Measurements from ENCODE around the gene PINLYP.
"Not testable (repeated sequence)": the region's sequence is repeated elsewhere in the genome, so short reads cannot be mapped to it uniquely, and the experiment has no call there.

PINLYP gene

DNA sequence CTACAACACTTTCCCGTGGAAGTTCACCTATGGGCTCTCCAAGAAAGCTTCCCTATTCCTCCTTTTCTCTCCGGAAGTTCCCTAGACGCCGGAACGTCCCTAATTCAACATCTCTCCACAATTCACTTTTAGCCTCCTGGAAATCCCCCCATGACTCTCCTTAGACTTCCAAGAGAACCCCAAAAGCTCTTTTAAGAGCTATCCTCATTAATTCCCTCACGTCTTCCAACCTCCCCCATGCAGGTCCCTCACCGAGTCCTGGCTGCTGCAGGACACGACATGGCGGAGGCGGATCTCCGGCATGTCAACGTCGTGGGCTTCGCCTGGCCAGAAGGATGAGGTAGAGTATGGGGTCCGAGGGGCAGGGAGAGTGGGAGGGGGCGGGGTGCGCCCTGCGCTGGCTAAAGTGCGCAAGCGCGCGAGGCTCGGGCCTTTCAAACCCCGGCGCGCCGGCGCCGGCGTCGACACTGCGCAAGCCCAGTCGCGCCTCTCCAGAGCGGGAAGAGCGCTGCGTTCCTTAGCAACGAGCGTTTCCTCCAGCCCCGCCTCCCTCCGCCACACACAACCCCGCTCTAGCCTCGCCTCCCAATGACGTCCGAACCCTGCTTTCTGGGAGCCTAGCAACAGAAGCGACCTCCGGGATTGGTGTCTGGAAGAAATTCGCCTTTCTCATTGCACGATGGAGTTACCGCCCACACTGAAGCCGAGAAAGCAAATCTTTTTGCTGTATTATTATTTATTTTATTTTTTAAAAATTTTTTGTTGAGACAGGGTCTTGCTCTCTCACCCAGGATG lies at the start of gene PINLYP, which contains the start of gene XRCC1:
Gene PINLYP (plus strand): TSS at position 646 of the 795 bp plus-strand sequence. CDS start 1,391 bp downstream, outside the sequence.
Gene XRCC1 (minus strand): TSS at position 372 of the 795 bp plus-strand sequence. CDS start 69 bp downstream, at position 303.
- DNase-seq (ENCODE audit: low read depth): peak; percentile 96

DNA sequence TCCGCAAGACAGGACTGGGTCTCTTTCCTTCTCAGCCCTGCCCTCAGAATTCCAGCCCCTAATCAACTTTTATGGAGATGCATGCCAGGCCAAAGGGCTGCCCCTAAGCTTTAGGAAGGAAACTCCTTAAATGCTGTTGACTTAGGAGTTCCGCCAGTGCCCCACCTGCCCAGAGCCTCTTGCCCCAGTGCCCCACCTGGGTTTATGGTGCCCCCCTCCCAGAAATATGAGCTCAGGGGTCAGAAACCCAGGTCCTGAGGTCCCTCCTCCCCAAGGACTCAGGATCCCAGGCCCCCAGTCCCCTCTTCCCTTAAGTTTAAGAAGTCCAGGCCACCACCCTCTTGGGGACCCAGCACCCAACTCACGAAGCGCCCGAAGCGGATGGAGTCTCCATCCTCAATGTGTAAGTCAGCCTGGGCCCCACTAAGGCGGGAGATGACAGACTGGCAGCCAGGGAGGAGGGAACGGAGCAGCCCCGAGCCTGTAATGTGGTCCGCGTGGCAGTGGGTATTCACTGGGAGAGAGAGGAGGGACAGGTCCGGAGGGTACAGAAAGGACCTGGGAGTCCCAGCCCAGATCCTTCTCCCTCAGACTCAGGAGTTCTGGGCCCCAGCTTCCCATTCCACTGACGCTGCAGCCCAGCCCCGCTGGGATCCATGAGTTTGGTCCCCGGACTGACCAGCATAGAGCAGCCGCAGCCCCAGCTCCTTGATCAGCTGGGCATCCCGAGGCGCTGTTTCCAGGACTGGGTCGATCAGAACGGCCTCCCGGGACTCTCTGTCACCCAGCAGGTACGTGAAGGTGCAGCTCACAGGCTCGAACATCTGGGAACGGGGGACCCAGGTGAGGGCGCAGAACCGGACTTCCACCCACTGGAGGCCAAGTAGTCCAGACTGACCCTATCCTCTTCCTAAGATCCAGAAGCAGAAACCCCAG lies 49.5 kb upstream of the PINLYP start:
- DNase-seq (ENCODE audit: low read depth): no peak

DNA sequence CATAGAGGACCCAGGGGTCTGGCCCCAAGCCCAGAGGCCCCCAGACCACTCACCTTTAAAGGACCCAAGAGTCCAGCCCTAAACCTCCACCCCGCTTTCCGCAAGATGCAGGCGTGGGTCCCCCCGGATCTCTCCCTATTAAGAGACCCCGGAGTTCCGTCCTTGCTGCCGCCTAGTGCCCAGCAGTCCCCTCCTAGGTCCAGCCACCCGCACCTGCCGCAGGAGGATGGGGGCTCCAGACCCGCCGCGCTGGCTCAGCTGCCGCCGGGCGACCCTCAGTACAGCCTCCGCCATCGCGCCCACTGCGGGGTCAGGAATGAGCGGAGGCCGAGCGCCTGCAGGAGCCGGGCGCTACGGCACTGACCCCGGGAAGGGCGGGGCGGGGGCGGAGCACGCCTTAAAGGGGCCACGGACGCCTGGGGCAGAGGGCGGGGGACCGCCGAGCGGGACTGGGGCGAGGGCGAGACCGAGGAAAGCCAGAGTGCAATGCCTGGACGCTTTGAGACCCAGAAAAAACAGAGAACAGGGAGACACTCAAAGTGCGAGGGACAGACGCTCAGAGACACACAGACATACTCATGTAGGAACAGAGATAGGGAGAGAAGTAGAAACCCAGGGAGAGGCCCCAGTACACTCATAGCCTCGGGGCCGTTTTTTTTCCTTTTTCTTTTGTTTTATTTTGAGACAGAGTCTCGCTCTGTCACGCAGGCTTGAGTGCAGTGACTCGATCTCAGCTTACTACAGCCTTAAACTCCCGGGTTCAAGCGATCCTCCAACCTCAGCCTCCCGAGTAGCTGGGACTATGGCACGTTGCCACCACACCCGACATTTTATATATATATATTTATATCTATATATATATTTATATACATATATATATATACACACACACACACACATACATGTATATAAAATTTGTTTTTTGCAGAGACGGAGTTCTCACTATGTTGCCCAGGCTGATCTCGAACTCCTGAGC lies 48.4 kb upstream of the PINLYP start, which contains the start of gene ETHE1:
Gene ETHE1 (minus strand): TSS at position 318 of the 976 bp plus-strand sequence. CDS start 24 bp downstream, at position 294.
- no peak for DNase-seq (ENCODE audit: low read depth)

DNA sequence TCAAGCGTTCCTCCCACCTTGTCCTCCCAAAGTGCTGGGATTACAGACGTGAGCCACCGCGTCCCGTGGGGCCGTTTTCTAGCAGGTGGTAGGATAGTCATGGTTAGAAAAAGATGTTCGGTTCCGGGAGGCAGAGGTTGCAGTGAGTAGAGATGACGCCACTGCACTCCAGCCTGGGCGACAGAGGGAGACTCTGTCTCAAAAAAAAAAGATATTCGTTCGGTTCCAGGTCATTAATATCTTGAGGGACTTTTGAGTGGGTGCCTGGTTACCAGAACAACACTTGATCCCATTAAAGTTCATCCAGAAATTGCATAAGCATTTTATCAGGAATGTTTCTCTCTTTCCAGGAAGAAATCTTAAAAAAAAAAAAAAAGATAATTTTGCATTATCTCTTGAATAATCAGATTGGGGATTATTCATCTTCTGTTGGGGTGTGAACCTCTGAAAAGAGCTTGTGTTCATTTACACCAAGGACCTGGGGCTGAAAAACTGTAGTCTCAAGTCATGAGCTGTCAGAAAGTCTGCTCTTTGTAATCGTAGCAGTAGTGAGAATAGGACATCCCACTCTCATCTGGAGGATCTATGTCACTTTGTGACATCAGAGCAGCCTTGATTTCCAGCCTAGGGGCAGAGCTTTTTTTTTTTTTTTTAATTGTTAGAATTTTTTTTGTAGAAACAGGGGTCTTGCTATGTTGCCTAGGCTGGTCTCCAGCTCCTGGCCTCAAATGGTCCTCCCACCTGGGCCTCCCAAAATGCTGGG lies 47.6 kb upstream of the PINLYP start:
- DNase-seq (ENCODE audit: low read depth): no peak

DNA sequence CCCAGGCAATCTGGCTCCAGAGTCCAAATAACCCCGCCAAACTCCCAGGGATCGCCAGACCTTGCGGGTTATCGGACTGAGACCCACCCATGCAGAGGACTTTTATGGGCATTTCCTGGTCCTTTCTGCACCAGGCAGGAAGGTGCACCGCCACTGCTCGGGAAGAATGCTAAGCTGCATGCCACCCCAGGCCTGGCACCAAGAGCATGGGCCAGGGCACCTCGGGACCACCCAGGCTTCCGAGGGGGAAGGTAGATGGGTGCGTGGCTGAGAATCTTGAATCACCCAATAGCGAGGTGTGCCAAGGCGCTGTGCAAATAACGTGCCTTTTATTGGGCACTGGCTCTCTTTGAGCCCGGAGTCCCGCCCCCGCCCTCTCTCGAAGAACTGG lies 43.0 kb upstream of the PINLYP start:
- no peak for DNase-seq (ENCODE audit: low read depth)

DNA sequence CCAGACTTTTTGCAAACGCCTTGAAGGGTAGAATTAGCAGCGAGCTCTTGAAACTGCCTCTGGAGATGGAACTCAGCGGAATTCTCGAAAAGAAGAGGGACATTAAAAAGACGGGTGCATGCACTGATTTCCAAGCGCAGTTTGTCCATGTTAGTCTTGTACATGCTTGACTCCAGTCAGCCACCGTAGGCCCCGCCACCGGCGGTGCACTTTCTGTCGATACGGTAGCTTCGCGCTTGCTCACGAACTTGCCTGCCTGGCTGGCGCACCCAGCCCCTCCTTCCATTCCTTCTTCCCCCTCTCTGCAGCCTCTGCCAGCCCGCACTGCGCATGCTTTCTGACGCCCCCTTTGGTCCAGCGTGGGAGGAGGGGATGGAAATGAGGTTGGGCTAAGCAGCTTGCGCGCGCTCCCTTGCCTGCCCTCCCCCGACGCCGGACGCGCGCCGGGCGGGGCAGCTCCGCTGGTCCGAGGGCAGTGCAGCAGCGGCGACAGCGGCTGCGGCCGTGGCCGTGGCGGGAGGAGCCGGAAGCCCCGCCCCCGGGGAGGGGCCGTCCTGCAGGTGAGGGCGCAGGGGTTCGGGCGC lies 42.5 kb upstream of the PINLYP start, which contains the start of gene ZNF575:
Gene ZNF575 (plus strand): TSS at position 227 of the 584 bp plus-strand sequence. CDS start 1,235 bp downstream, outside the sequence.
- peak; percentile 83 for DNase-seq (ENCODE audit: low read depth)

DNA sequence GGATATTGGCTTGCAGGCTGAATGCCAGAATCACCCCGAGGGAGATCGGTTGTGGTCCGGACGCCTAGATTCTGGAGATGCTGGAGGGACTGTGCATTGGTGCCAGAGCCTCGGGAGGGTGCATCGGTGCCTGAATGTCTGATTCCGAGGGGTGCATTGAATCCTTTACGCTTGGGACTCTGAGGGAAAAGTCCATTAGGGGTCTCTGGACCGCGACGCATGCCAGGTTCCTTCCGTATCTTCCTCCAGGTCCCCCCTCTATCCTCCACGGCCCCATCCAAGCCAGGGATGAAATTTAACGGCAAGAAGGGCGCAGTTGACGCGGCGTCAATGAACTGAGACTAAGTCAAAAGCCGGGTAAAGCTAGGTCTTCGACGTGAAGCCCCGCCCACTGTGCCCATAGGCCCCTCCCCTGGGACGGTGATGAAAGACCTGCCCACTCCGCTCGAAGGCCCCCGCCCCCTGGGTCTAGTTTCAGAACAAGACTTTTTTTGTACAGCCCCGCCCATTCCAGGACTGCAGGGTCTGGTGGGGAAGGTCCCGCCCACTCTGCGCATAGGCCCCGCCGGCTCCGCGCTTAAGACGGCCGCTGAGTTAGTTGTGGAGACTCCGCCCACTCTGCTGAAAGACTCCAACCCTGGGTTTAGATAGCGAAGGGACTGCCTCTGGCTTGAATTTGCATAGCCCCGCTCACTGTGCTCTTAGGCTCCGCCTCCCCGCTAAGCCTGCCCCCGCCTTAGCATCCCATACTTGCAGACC lies 41.9 kb upstream of the PINLYP start:
- DNase-seq (ENCODE audit: low read depth): peak; percentile 97

DNA sequence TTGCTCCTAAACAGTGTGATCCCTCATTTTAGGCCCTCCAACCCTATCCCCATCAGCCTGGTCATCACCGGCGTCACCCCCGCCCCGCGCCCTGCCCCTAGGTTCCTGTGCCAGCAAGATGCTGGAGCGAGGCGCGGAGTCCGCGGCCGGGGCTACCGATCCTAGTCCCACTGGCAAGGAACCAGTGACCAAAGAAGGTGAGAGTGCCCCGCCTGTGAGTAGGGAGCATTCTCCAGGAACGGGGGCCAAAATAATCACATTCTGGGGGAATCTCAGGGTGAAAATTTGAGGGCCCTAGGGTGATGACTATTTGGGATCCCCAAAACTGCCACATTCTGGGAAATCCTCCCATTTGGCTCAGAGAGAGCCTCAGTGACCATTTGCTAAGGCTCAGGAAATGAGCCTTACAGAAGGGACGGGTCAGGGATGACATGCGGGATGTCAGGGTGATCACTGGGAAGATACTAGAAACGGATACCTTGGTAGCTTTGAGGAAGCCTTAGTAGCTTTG lies 41.2 kb upstream of the PINLYP start:
- DNase-seq (ENCODE audit: low read depth): no peak

DNA sequence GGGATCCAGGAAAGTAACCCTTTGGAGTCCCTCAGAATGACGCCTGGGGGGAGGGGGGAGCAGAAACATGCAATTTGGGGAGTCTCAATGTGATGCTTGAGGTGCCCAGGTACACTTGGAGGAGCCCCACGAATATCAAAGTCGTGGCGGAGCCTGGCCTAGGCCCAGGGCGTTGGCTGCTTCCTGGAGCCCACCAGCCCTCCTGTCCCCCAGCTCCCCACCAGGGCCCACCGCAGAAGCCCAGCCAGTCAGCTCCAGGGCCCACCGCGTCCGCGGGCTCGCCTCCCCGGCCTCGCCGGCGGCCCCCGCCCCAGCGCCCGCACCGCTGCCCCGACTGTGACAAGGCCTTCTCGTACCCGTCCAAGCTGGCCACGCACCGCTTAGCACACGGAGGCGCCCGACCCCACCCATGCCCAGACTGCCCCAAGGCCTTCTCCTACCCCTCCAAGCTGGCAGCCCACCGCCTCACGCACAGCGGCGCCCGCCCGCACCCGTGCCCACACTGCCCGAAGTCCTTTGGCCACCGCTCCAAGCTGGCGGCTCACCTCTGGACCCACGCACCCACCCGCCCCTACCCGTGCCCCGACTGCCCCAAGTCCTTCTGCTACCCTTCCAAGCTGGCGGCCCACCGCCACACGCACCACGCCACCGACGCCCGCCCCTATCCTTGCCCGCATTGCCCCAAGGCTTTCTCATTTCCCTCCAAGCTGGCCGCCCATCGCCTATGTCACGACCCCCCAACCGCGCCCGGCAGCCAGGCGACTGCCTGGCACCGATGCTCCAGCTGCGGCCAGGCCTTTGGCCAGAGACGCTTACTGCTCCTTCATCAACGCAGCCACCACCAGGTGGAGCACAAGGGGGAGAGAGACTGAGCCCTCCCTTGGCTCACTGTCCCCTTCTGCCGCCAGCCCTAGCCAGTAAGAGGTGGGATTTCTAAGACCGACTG lies 40.5 kb upstream of the PINLYP start:
- no peak for DNase-seq (ENCODE audit: low read depth)

DNA sequence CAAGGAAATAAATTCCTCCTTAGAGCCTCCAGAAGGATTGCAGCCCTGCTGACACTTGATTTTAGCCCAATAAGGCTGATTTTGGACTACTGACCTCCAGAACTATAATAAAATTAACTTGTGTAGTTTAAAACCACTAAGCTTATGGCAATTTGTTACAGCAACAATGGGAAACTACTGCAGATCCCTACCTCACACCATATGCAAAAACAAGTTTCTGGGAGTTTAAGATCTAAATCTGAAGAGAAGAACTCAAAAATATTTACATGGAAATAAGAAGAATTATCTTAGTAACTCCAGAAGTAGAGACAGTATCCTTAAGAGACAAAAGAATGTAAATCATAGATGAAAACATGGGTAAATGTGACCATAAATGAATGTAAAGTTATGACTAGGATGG lies 36.7 kb upstream of the PINLYP start:
- DNase-seq (ENCODE audit: low read depth): no peak

DNA sequence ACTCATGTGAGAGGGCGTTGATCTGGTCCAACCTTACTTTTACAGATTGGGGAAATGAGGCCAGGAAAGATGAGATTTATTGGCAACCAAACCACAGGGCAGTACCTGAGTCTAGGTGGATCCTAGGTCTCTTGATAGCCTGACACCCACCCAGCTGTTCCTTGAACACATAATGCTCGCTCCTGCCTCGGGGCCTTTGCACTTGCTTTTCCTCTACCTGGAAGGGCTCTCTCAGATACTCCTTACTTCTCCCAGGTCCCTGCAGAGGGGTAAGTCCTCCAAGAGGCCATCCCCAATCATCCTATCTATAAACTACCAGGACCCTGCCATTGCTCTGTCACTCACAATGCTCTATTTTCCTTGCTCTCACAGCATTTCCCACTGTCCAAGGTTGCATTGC lies 35.2 kb upstream of the PINLYP start:
- no peak for DNase-seq (ENCODE audit: low read depth)

DNA sequence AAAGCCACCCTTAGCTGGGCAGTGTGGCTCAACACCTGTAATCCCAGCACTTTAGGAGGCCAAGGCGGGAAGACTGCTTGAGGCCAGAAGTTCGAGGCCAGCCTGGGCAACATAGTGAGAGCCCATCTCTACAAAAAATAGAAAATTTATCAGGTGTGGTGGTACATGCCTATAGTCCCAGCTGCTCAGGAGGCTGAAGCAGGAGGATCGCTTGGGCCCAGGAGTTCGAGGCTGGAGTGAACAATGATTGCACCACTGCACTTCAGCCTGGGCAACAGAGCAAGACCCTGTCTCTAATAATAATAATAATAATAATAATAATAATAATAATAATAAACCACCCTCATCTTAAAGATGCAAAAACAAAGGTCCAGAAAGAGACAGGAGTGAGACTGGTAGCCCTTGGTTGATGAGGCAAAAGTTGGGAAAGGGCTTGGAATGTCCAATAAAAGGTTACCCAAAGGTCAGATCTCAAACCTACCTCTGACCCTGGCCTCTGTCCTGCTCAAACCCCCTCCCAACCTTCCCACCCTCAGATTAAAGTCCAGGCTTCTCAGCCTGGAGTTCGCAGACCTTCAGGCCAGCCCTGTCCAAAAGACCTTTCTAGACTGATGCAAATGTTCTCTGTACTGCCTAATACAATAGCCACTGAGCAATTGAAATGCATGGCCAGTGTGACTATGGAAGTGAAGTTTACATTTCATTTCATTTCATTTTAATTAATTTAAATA lies 33.5 kb upstream of the PINLYP start:
- no peak for DNase-seq (ENCODE audit: low read depth)

DNA sequence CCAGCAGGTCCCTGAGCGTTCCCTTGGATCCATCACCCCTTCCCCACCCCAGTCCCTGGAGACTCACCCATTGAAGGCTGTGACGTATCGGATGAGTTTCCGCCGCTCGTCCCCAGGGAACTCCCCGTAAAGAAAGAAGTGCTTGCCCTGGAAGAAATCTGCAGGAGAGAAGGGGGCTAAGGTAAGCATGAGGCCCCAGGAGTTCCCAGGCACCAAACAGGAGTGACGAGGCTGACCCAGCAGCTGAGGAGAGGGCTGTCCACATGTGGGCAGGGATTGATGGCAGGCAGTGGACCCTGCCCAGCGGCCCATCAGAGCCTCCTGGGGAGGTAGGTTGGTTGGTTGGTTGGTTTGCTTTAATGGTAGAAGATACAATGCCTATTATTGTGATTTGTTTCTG lies 31.5 kb upstream of the PINLYP start:
- no peak for DNase-seq (ENCODE audit: low read depth)

DNA sequence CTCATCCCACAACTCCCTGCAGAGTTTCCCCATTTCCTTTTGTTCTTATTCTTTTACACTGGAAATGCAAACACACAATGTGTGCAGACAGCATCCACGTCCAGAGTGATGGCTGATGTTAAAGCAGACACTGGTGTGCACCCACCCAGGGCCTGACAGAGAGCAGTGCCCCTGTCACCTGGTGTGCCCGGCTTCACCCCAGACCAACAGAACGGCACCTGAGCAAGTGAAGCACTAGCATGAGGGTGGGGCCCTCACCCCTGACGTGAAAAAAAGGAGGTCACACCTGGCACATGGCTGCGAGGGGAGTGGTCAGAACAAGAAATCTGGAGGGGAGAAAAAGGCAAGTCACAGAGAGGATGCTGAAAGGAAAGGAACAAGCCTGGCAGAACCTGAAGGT lies 30.3 kb upstream of the PINLYP start:
- no peak for DNase-seq (ENCODE audit: low read depth)

DNA sequence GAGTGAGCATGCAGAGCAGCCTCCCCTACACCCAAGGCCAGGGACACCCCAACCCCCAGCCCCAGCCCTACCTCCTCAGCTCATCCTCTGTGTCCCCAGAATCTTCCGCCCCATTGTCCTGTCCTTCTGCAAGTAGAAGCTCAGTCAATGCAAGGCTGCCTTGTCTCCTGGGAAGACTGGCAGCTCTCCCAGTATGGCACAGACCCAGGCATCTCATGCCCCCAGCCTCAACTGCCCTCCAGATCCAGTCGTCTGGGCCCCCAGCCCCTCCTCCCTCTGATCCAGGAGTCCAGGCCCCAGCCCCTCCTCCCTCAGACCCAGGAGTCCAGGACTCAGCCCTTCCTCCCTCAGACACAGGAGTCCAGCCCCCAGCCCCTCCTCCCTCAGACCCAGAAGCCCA lies 29.6 kb upstream of the PINLYP start:
- no peak for DNase-seq (ENCODE audit: low read depth)

DNA sequence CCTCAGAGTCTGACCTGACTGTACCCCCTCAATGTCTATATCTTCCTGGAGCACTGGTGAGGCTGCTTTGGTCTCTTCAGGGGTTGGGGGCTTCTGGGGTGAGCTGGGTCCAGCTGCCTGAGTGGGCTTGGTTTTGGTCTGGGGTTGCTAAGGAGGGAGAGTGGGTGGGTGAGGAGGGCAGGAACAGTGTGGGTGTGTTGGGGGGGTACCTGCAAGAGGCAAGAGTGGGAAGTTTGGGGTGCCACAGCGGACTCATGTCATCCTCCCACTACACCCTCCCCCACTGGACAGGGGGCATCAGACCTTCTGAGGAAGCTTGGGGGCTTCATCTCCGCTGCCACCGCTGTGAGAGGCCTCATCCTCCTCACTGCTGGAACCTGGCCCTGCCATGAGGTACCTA lies 29.0 kb upstream of the PINLYP start:
- DNase-seq (ENCODE audit: low read depth): no peak

DNA sequence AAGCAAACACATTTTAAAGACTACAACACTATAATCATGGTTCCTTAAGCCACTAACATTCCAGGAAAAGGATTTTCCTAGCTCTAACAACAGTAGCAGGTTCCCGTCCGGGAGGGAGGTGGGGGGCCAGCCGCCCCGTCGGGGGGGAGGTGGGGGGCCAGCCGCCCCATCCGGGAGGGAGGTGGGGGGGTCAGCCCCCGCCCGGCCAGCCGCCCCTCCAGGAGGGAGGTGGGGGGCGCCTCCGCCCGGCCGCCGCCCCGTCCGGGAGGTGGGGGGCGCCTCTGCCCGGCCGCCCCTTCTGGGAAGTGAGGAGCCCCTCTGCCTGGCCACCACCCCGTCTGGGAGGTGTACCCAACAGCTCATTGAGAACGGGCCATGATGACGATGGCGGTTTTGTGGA lies 27.7 kb upstream of the PINLYP start:
- DNase-seq (ENCODE audit: low read depth): not testable (repeated sequence)
